22Rv1 (cell line): ENCODE results near the gene SLC16A5.

Experiments used
- CTCF ChIP-seq: fragments of 450-650 bp; IDR thresholded peaks from 2 replicates; pipeline ENCODE4 v1.5.1; 2017; ENCODE audit warnings: mild to moderate bottlenecking
- ZFX ChIP-seq: fragments of 450-650 bp; IDR thresholded peaks from 2 replicates; pipeline ENCODE4 v1.6.1; 2017; ENCODE audit warnings: antibody characterized with exemption, borderline replicate concordance

GRCh38 chr17:75124041-75124818 lies 36.5 kb downstream of the SLC16A5 start:
- 0 out of 2 replicates have a peak, but pooled peaks have one; percentile 9 for TF ChIP-seq CTCF
- TF ChIP-seq ZFX: no peak
